ENCODE data around the gene HNRNPF. TPM values are rescaled to one million over a fixed set of nuclear protein-coding genes. Genes with fewer than 3 reads are reported as not detected.

Gene HNRNPF
- 333 TPM for total RNA-seq (2021; ENCODE audit: unreplicated experiment)
- 197 and 213 TPM in 2 replicates for polyA plus RNA-seq (2012)
- percentile 98 among the genes with signal in this experiment for Bru-seq, nascent RNA
- BruChase-seq, experiment 1, labeled RNA remaining after a 6-hour chase, result percentile 95 among the genes with signal in this experiment
- percentile 99 among the genes with signal in this experiment for BruChase-seq, experiment 2, labeled RNA remaining after a 2-hour chase
- long read RNA-seq, transcript HNRNPF-204 (3 exons, 2,755 nt), result minor isoform, 104 of 920 reads
- long read RNA-seq, transcript HNRNPF-207 (4 exons, 2,676 nt), result minor isoform, 41 of 920 reads
- long read RNA-seq, transcript HNRNPF-202 (4 exons, 2,670 nt), result minor isoform, 48 of 920 reads
- long read RNA-seq, transcript HNRNPF-203 (4 exons, 2,617 nt), result major isoform, 216 of 920 reads
- long read RNA-seq, partial matches to known transcripts, result 2 of 920 reads
- long read RNA-seq, other reads (novel, unspliced or antisense), result 470 of 920 reads

DNA sequence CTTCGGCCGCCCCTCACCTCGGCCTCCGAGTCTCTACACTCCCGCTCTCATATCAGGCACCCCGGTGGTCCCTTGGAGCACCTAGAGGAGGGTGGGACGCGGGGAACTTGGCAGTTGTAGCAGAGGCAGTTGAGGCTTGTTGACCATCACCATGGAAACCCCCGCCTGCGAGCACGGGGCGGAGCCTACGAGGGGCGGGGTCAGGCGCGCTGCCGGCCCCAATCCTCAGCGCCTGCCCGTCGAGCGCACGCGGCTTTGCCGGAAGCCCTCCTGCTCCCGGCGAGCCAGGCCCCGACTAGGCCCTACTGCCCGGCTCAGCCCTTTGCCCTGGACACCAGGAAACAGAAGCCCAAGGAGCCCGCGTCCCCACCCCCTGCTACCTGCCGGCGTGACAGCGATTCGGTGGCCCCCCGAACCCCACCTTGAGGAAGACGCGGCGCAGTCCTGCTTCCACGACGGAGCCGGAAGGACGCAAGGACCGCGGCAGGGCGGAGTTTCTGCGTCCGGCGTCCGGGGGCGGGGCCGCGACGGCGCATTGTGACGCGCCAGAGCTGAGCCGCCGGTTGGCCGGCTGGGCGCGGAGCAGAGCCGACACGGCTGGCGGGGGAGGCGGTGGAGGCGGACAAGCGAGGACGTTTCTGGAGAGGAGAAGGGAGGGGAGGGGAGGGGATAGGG lies at the start of gene HNRNPF:
Gene HNRNPF, minus strand, starts transcription at position 477 of the 675 bp plus-strand sequence. CDS start 21,302 bp downstream, outside the sequence.
- peak within 1 kb of the TSS; percentile 92 to 93 for H3K4me3 ChIP-seq (replicated peaks in 1 of 2; ENCODE audit: low read depth in 1 of 2, low read length in 2 of 2)
- POLR2A ChIA-PET, result interaction anchor here (0.8 to 2.2 kb wide), 6 partner anchors 10 to 54 kb away, joined by 3 to 11 read pairs (median 5); partner anchors contain the start of gene ZNF487
- ATAC-seq (peak; percentile 82), DNase-seq (ENCODE audit: low read depth, low spot score) (peak; percentile 91)
- no peaks in the 10 kb centered on the region for H3K9me3 ChIP-seq (ENCODE audit: control insufficient read depth in 1 of 2, insufficient read depth in 1 of 2, low read depth in 1 of 2, low read length in 2 of 2)
- peak within 1 kb of the TSS; percentile 96 for H3K27ac ChIP-seq (ENCODE audit: low read depth, low read length)
- no peaks in the 10 kb centered on the region; a peak in 1 of 4 replicates for H3K36me3 ChIP-seq (ENCODE audit: control insufficient read depth in 1 of 2, insufficient read depth in 2 of 2, low read length in 2 of 2)
- H3K79me2 ChIP-seq (ENCODE audit: insufficient read depth, low read length), result peaks cover 58% of the 10 kb centered on the region
- H3K9me2 ChIP-seq (ENCODE audit: insufficient read depth), result no peaks in the 10 kb centered on the region
- H3K4me1 ChIP-seq (ENCODE audit: control insufficient read depth in 1 of 2, insufficient read depth in 2 of 2, low read length in 2 of 2), result peaks cover 35 to 53% of the 10 kb centered on the region in 2 experiments
- H3K9ac ChIP-seq (ENCODE audit: low read length), result peak within 1 kb of the TSS; percentile 100
- TF ChIP-seq YY1 (IDR thresholded peaks at IDR 0.05; ENCODE audit: extremely low read depth, insufficient replicate concordance, low read depth, low read length) (peak; percentile 12), CEBPB (IDR thresholded peaks at IDR 0.05; ENCODE audit: low read depth) (no peak), ZNF274 (IDR thresholded peaks at IDR 0.05; ENCODE audit: low read depth, low read length) (no peak), POLR2AphosphoS5 (IDR thresholded peaks at IDR 0.05; ENCODE audit: low read depth, low read length) (no peak; the same call in 1 of the 2 replicates), EGR1 (IDR thresholded peaks at IDR 0.05; ENCODE audit: low read depth) (peak; percentile 87), CBX3 (IDR thresholded peaks at IDR 0.05; ENCODE audit: low read depth) (0 out of 2 replicates have a peak, but pooled peaks have one; percentile 42), ATF3 (IDR thresholded peaks at IDR 0.05) (no peak), SIN3A (IDR thresholded peaks at IDR 0.05; ENCODE audit: low read depth) (peak; percentile 82), EZH2phosphoT487 (IDR thresholded peaks at IDR 0.05; ENCODE audit: borderline replicate concordance) (no peak), SP1 (IDR thresholded peaks at IDR 0.05; ENCODE audit: low read depth) (peak; percentile 79), RAD21 (IDR thresholded peaks at IDR 0.05; ENCODE audit: low read depth) (no peak), FOSL1 (IDR thresholded peaks at IDR 0.05; ENCODE audit: low read depth) (no peak), EZH2 (IDR thresholded peaks at IDR 0.05) (no peak), TCF7L2 (IDR thresholded peaks at IDR 0.05; ENCODE audit: borderline replicate concordance, extremely low read depth, insufficient read depth, insufficient read length) (peak; percentile 18), ZFX (IDR thresholded peaks at IDR 0.05) (peak; percentile 77), ELF1 (IDR thresholded peaks at IDR 0.05; ENCODE audit: borderline replicate concordance, low read depth) (no peak; the same call in 1 of the 2 replicates)
- TF ChIP-seq, protein P1, sequence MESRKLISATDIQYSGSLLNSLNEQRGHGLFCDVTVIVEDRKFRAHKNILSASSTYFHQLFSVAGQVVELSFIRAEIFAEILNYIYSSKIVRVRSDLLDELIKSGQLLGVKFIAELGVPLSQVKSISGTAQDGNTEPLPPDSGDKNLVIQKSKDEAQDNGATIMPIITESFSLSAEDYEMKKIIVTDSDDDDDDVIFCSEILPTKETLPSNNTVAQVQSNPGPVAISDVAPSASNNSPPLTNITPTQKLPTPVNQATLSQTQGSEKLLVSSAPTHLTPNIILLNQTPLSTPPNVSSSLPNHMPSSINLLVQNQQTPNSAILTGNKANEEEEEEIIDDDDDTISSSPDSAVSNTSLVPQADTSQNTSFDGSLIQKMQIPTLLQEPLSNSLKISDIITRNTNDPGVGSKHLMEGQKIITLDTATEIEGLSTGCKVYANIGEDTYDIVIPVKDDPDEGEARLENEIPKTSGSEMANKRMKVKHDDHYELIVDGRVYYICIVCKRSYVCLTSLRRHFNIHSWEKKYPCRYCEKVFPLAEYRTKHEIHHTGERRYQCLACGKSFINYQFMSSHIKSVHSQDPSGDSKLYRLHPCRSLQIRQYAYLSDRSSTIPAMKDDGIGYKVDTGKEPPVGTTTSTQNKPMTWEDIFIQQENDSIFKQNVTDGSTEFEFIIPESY (IDR thresholded peaks at IDR 0.05; ENCODE audit: extremely low read depth, insufficient replicate concordance, low read length), result no peak
- TF ChIP-seq, protein P2, sequence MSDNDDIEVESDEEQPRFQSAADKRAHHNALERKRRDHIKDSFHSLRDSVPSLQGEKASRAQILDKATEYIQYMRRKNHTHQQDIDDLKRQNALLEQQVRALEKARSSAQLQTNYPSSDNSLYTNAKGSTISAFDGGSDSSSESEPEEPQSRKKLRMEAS (IDR thresholded peaks at IDR 0.05), result peak; percentile 99
- intact Hi-C loops (cut with micrococcal nuclease), result loop anchor here (1.0 to 2.0 kb wide), 2 partner anchors 8 to 28 kb away; partner anchors contain the start of gene ZNF487
- H3K4me2 ChIP-seq (ENCODE audit: low read length), result peak within 1 kb of the TSS; percentile 93
- CTCF ChIA-PET, result interaction anchor here (1.5 kb wide), 1 partner anchor 60 kb away, joined by 4 read pairs; no protein-coding TSS in a partner anchor
- no TSS peak for BruUV-seq (replicated peaks)
- H2AFZ ChIP-seq (ENCODE audit: low read depth, low read length, poor library complexity, severe bottlenecking), result no peak within 1 kb of the TSS
- RAD21 ChIA-PET (ENCODE audit: low non-redundant PET in 1 of 2, low total read pairs in 2 of 2, uncharacterized antibody in 2 of 2, unreplicated experiment in 2 of 2), result interaction anchor here in 1 of 2 experiments (0.6 kb wide), 1 partner anchor 10 kb away, joined by 6 read pairs; no protein-coding TSS in a partner anchor
- peaks cover 17% of the 10 kb centered on the region; the same call in 1 of the 2 replicates for H4K20me1 ChIP-seq (ENCODE audit: insufficient read depth)
- H3K27me3 ChIP-seq (ENCODE audit: insufficient read depth, low read length), result no peaks in the 10 kb centered on the region
